ENCODE measurements around the gene RRP9.

The RRP9 gene

GRCh38 chr3:51961011-51961410 lies 19.3 kb upstream of the RRP9 start:
- Histone ChIP-seq H3K36me3 (ENCODE audit: control insufficient read depth, insufficient read depth, low read length) (peaks cover 2% of the 10 kb centered on the region), H3K27me3 (ENCODE audit: control insufficient read depth, insufficient read depth, low read length) (peaks cover 28% of the 10 kb centered on the region), H3K9me3 (ENCODE audit: control insufficient read depth, insufficient read depth, low read length) (no peaks in the 10 kb centered on the region), H3K9ac (ENCODE audit: low read depth, low read length) (no peak overlapping the region), H3K4me3 (ENCODE audit: low read depth, low read length) (no peak overlapping the region), H3K4me1 (ENCODE audit: control insufficient read depth, insufficient read depth, low read length) (peaks cover 18% of the 10 kb centered on the region)

- H3K4me3 ChIP-seq (ENCODE audit: low read depth, low read length), result no peak overlapping the region
- no peak overlapping the region for H3K9ac ChIP-seq (ENCODE audit: low read depth, low read length)
- H3K36me3 ChIP-seq (ENCODE audit: control insufficient read depth, insufficient read depth, low read length), result peaks cover 2% of the 10 kb centered on the region
- peaks cover 15% of the 10 kb centered on the region for H3K4me1 ChIP-seq (ENCODE audit: control insufficient read depth, insufficient read depth, low read length)
- H3K27me3 ChIP-seq (ENCODE audit: control insufficient read depth, insufficient read depth, low read length), result peaks cover 26% of the 10 kb centered on the region
- H3K9me3 ChIP-seq (ENCODE audit: control insufficient read depth, insufficient read depth, low read length), result no peaks in the 10 kb centered on the region
Observed at GRCh38 chr3:51960386-51960785, 18.7 kb upstream of the RRP9 start.

GRCh38 chr3:51959651-51960050 lies 17.9 kb upstream of the RRP9 start:
- H3K4me3 ChIP-seq (ENCODE audit: low read depth, low read length), result no peak overlapping the region
- H3K36me3 ChIP-seq (ENCODE audit: control insufficient read depth, insufficient read depth, low read length), result peaks cover 2% of the 10 kb centered on the region
- H3K9me3 ChIP-seq (ENCODE audit: control insufficient read depth, insufficient read depth, low read length), result no peaks in the 10 kb centered on the region
- no peak overlapping the region for H3K9ac ChIP-seq (ENCODE audit: low read depth, low read length)
- H3K4me1 ChIP-seq (ENCODE audit: control insufficient read depth, insufficient read depth, low read length), result peaks cover 8% of the 10 kb centered on the region
- H3K27me3 ChIP-seq (ENCODE audit: control insufficient read depth, insufficient read depth, low read length), result peaks cover 27% of the 10 kb centered on the region

GRCh38 chr3:51958603-51959521 lies 17.2 kb upstream of the RRP9 start:
- Histone ChIP-seq H3K36me3 (ENCODE audit: control insufficient read depth, insufficient read depth, low read length) (peaks cover 2% of the 10 kb centered on the region), H3K4me1 (ENCODE audit: control insufficient read depth, insufficient read depth, low read length) (peaks cover 6% of the 10 kb centered on the region), H3K4me3 (ENCODE audit: low read depth, low read length) (no peak overlapping the region), H3K27me3 (ENCODE audit: control insufficient read depth, insufficient read depth, low read length) (peaks cover 33% of the 10 kb centered on the region), H3K9ac (ENCODE audit: low read depth, low read length) (no peak overlapping the region), H3K9me3 (ENCODE audit: control insufficient read depth, insufficient read depth, low read length) (no peaks in the 10 kb centered on the region)

- Histone ChIP-seq H3K9ac (ENCODE audit: low read depth, low read length) (no peak overlapping the region), H3K9me3 (ENCODE audit: control insufficient read depth, insufficient read depth, low read length) (no peaks in the 10 kb centered on the region), H3K27me3 (ENCODE audit: control insufficient read depth, insufficient read depth, low read length) (peaks cover 39% of the 10 kb centered on the region)
Observed at GRCh38 chr3:51957520-51958205, 16.0 kb upstream of the RRP9 start.

GRCh38 chr3:51955893-51956770 lies 14.4 kb upstream of the RRP9 start:
- H3K9me3 ChIP-seq (ENCODE audit: control insufficient read depth, insufficient read depth, low read length), result no peaks in the 10 kb centered on the region
- peak overlapping the region; percentile 55 for H3K4me3 ChIP-seq (ENCODE audit: low read depth, low read length)
- H3K9ac ChIP-seq (ENCODE audit: low read depth, low read length), result no peak overlapping the region
- peaks cover 4% of the 10 kb centered on the region for H3K4me1 ChIP-seq (ENCODE audit: control insufficient read depth, insufficient read depth, low read length)
- peaks cover 2% of the 10 kb centered on the region for H3K36me3 ChIP-seq (ENCODE audit: control insufficient read depth, insufficient read depth, low read length)
- peaks cover 44% of the 10 kb centered on the region for H3K27me3 ChIP-seq (ENCODE audit: control insufficient read depth, insufficient read depth, low read length)

More at GRCh38 chr3:51957520-51958205, 16.0 kb upstream of the RRP9 start:
- H3K4me3 ChIP-seq (ENCODE audit: low read depth, low read length), result no peak overlapping the region
- H3K4me1 ChIP-seq (ENCODE audit: control insufficient read depth, insufficient read depth, low read length), result peaks cover 4% of the 10 kb centered on the region
- H3K36me3 ChIP-seq (ENCODE audit: control insufficient read depth, insufficient read depth, low read length), result peaks cover 2% of the 10 kb centered on the region

- peak within 1 kb of the TSS; percentile 55 for H3K4me3 ChIP-seq (ENCODE audit: low read depth, low read length)
- no peak within 1 kb of the TSS for H3K9ac ChIP-seq (ENCODE audit: low read depth, low read length)
- no peaks in the 10 kb centered on the region for H3K9me3 ChIP-seq (ENCODE audit: control insufficient read depth, insufficient read depth, low read length)
- H3K36me3 ChIP-seq (ENCODE audit: control insufficient read depth, insufficient read depth, low read length), result peaks cover 2% of the 10 kb centered on the region
- peaks cover 47% of the 10 kb centered on the region for H3K27me3 ChIP-seq (ENCODE audit: control insufficient read depth, insufficient read depth, low read length)
- H3K4me1 ChIP-seq (ENCODE audit: control insufficient read depth, insufficient read depth, low read length), result peaks cover 4% of the 10 kb centered on the region
Observed at GRCh38 chr3:51955175-51955892, 13.6 kb upstream of the RRP9 start, which contains the start of gene GPR62. Gene GPR62 (plus strand): TSS chr3:51955381. CDS start chr3:51955653, 272 bp downstream.

GRCh38 chr3:51954713-51955112 lies 13.0 kb upstream of the RRP9 start:
- Histone ChIP-seq H3K36me3 (ENCODE audit: control insufficient read depth, insufficient read depth, low read length) (no peaks in the 10 kb centered on the region), H3K4me1 (ENCODE audit: control insufficient read depth, insufficient read depth, low read length) (peaks cover 4% of the 10 kb centered on the region), H3K9me3 (ENCODE audit: control insufficient read depth, insufficient read depth, low read length) (no peaks in the 10 kb centered on the region), H3K27me3 (ENCODE audit: control insufficient read depth, insufficient read depth, low read length) (peaks cover 53% of the 10 kb centered on the region), H3K4me3 (ENCODE audit: low read depth, low read length) (peak overlapping the region; percentile 55), H3K9ac (ENCODE audit: low read depth, low read length) (no peak overlapping the region)

GRCh38 chr3:51954105-51954504 lies 12.4 kb upstream of the RRP9 start:
- Histone ChIP-seq H3K36me3 (ENCODE audit: control insufficient read depth, insufficient read depth, low read length) (no peaks in the 10 kb centered on the region), H3K9ac (ENCODE audit: low read depth, low read length) (no peak overlapping the region), H3K27me3 (ENCODE audit: control insufficient read depth, insufficient read depth, low read length) (peaks cover 53% of the 10 kb centered on the region), H3K4me1 (ENCODE audit: control insufficient read depth, insufficient read depth, low read length) (peaks cover 4% of the 10 kb centered on the region), H3K4me3 (ENCODE audit: low read depth, low read length) (no peak overlapping the region), H3K9me3 (ENCODE audit: control insufficient read depth, insufficient read depth, low read length) (no peaks in the 10 kb centered on the region)

GRCh38 chr3:51953445-51953844 lies 11.7 kb upstream of the RRP9 start:
- H3K27me3 ChIP-seq (ENCODE audit: control insufficient read depth, insufficient read depth, low read length), result peaks cover 53% of the 10 kb centered on the region
- no peak overlapping the region for H3K9ac ChIP-seq (ENCODE audit: low read depth, low read length)
- no peaks in the 10 kb centered on the region for H3K9me3 ChIP-seq (ENCODE audit: control insufficient read depth, insufficient read depth, low read length)
- no peaks in the 10 kb centered on the region for H3K36me3 ChIP-seq (ENCODE audit: control insufficient read depth, insufficient read depth, low read length)
- H3K4me3 ChIP-seq (ENCODE audit: low read depth, low read length), result no peak overlapping the region
- H3K4me1 ChIP-seq (ENCODE audit: control insufficient read depth, insufficient read depth, low read length), result peaks cover 4% of the 10 kb centered on the region

- H3K9ac ChIP-seq (ENCODE audit: low read depth, low read length), result no peak overlapping the region
- H3K27me3 ChIP-seq (ENCODE audit: control insufficient read depth, insufficient read depth, low read length), result peaks cover 45% of the 10 kb centered on the region
- H3K9me3 ChIP-seq (ENCODE audit: control insufficient read depth, insufficient read depth, low read length), result no peaks in the 10 kb centered on the region
- H3K4me3 ChIP-seq (ENCODE audit: low read depth, low read length), result no peak overlapping the region
- no peaks in the 10 kb centered on the region for H3K4me1 ChIP-seq (ENCODE audit: control insufficient read depth, insufficient read depth, low read length)
- no peaks in the 10 kb centered on the region for H3K36me3 ChIP-seq (ENCODE audit: control insufficient read depth, insufficient read depth, low read length)
Observed at GRCh38 chr3:51950899-51951298, 9.2 kb upstream of the RRP9 start.

All from iPS-15b (cell line).